Measurements from ENCODE around the gene NFIA.

NFIA gene

GRCh38 chr1:61268546-61269240 lies 186.3 kb downstream of the NFIA start:
- no peak overlapping the region for H3K27ac ChIP-seq (ENCODE audit: low read length)
- no peaks in the 10 kb centered on the region for H4K20me1 ChIP-seq (ENCODE audit: insufficient read depth, low read length)
- H3K79me2 ChIP-seq (ENCODE audit: low read length): no peaks in the 10 kb centered on the region
- DNase-seq: no peak
- no peak overlapping the region for H3K4me2 ChIP-seq (ENCODE audit: low read depth, low read length)
- H3K9ac ChIP-seq (ENCODE audit: low read length): no peak overlapping the region
- H3K9me3 ChIP-seq (replicated peaks; ENCODE audit: insufficient read depth, low read length): no peaks in the 10 kb centered on the region
- H3K36me3 ChIP-seq (replicated peaks; ENCODE audit: insufficient read depth, low read length): no peaks in the 10 kb centered on the region
- H3K9me2 ChIP-seq (replicated peaks; ENCODE audit: insufficient read depth, low read length): no peaks in the 10 kb centered on the region
- TF ChIP-seq EZH2phosphoT487 (IDR thresholded peaks at IDR 0.05; ENCODE audit: low read length): no peak
- TF ChIP-seq EZH2 (optimal IDR thresholded peaks at IDR 0.05; ENCODE audit: low read depth, low read length): no peak
- no peak for TF ChIP-seq CTCF (IDR thresholded peaks at IDR 0.05; ENCODE audit: low read length)
- no peak overlapping the region for H2AFZ ChIP-seq (ENCODE audit: low read length)
- H3K4me3 ChIP-seq (ENCODE audit: low read length): no peak overlapping the region
- H3K27me3 ChIP-seq (replicated peaks; ENCODE audit: insufficient read depth, low read length): no peaks in the 10 kb centered on the region
- no peaks in the 10 kb centered on the region for H3F3A ChIP-seq (ENCODE audit: insufficient read depth, low read length)
- H3K4me1 ChIP-seq (ENCODE audit: low read length): no peaks in the 10 kb centered on the region

GRCh38 chr1:61269602-61270001 lies 187.2 kb downstream of the NFIA start:
- no peak overlapping the region for H3K27ac ChIP-seq (ENCODE audit: low read length)
- no peak overlapping the region for H2AFZ ChIP-seq (ENCODE audit: low read length)
- H3K9me2 ChIP-seq (replicated peaks; ENCODE audit: insufficient read depth, low read length): no peaks in the 10 kb centered on the region
- no peaks in the 10 kb centered on the region for H3F3A ChIP-seq (ENCODE audit: insufficient read depth, low read length)
- H3K27me3 ChIP-seq (replicated peaks; ENCODE audit: insufficient read depth, low read length): no peaks in the 10 kb centered on the region
- H3K9ac ChIP-seq (ENCODE audit: low read length): no peak overlapping the region
- H3K4me3 ChIP-seq (ENCODE audit: low read length): no peak overlapping the region
- H3K4me1 ChIP-seq (ENCODE audit: low read length): no peaks in the 10 kb centered on the region
- no peaks in the 10 kb centered on the region for H3K36me3 ChIP-seq (replicated peaks; ENCODE audit: insufficient read depth, low read length)
- H4K20me1 ChIP-seq (ENCODE audit: insufficient read depth, low read length): no peaks in the 10 kb centered on the region
- H3K9me3 ChIP-seq (replicated peaks; ENCODE audit: insufficient read depth, low read length): no peaks in the 10 kb centered on the region
- no peak for DNase-seq
- H3K4me2 ChIP-seq (ENCODE audit: low read depth, low read length): no peak overlapping the region
- no peaks in the 10 kb centered on the region for H3K79me2 ChIP-seq (ENCODE audit: low read length)
- TF ChIP-seq CTCF (IDR thresholded peaks at IDR 0.05; ENCODE audit: low read length) (no peak), EZH2phosphoT487 (IDR thresholded peaks at IDR 0.05; ENCODE audit: low read length) (no peak), EZH2 (optimal IDR thresholded peaks at IDR 0.05; ENCODE audit: low read depth, low read length) (no peak)

- Histone ChIP-seq H3K9me3 (replicated peaks; ENCODE audit: insufficient read depth, low read length) (no peaks in the 10 kb centered on the region), H3K27me3 (replicated peaks; ENCODE audit: insufficient read depth, low read length) (no peaks in the 10 kb centered on the region), H3K4me3 (ENCODE audit: low read length) (no peak overlapping the region), H4K20me1 (ENCODE audit: insufficient read depth, low read length) (no peaks in the 10 kb centered on the region), H3K27ac (ENCODE audit: low read length) (no peak overlapping the region), H3K36me3 (replicated peaks; ENCODE audit: insufficient read depth, low read length) (no peaks in the 10 kb centered on the region), H3K9me2 (replicated peaks; ENCODE audit: insufficient read depth, low read length) (no peaks in the 10 kb centered on the region), H2AFZ (ENCODE audit: low read length) (no peak overlapping the region), H3F3A (ENCODE audit: insufficient read depth, low read length) (no peaks in the 10 kb centered on the region), H3K9ac (ENCODE audit: low read length) (no peak overlapping the region), H3K4me2 (ENCODE audit: low read depth, low read length) (no peak overlapping the region), H3K4me1 (ENCODE audit: low read length) (no peaks in the 10 kb centered on the region), H3K79me2 (ENCODE audit: low read length) (no peaks in the 10 kb centered on the region)
- no peak for TF ChIP-seq EZH2 (optimal IDR thresholded peaks at IDR 0.05; ENCODE audit: low read depth, low read length)
- no peak for TF ChIP-seq CTCF (IDR thresholded peaks at IDR 0.05; ENCODE audit: low read length)
- no peak for TF ChIP-seq EZH2phosphoT487 (IDR thresholded peaks at IDR 0.05; ENCODE audit: low read length)
- no peak for DNase-seq
Measured at GRCh38 chr1:61270107-61270506, 187.7 kb downstream of the NFIA start.
